HG03159 (cell line): ENCODE data around the gene CBX5.
"Not testable (repeated sequence)": the region's sequence is repeated elsewhere in the genome, so short reads cannot be mapped to it uniquely, and the experiment has no call there.

Experiments used
- ATAC-seq: cut with Tn5 transposase; IDR thresholded peaks from one replicate; pipeline ENCODE4 v1.9.1; 2021; ENCODE audit warnings: mild to moderate bottlenecking, moderate library complexity; ENCODE audit not compliant: unreplicated experiment

The CBX5 gene

DNA sequence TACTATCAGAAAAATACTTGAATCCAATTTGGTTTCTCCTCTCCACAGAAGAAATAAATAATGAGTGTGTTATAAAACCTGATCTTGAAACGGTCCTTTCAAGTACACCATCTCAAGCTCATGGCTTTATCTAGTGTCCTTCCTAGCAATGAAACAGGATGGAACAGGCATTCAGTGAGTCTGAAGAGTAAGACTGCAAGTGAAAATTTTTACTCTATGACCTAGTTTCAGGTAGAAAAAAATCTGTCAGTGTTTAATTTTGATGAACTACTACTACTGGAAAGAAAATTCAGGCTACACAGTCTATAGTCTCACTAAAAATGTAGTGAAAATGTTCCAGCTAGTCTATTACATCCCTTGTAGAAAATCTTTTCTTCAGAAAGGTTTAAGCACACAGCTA lies 7.7 kb downstream of the CBX5 start:
- ATAC-seq = no peak

DNA sequence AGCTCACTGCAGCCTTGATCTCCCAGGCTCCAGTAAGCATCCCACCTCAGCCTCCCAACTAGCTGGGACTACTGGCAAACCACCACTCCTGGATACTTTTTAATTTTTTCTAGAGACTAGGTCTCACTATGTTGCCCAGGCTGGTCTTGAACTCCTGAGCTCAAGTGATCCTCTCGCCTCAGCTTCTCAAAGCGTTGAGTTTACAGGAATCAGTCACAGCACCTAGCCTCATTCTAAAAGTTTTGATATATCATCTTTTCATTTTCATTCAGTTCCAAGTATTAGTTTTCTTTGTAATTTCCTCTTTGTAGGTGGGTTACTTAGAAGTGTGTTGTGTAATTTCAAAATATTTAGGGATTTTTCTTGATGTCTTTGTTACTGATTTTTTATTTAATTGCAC lies 9.6 kb downstream of the CBX5 start:
- ATAC-seq = no peak

DNA sequence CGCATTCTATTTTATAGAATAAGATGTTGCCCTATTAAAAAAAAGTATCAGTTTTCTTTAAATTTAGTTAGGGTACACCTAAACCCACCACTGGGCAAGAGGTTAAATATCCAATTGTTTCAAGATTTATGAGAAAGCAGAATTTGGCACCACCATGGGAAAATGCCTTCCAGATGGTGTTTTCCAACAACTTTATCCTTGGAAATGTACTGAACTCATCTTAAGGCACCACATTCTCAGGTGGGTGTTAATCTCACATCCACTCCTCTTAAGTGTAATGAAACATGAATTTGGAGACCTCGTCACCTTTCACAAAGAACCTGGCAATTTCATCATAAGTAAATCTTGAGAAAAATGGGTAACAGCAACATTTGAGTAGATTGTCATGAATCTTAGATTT lies 13.1 kb downstream of the CBX5 start:
- ATAC-seq = no peak

DNA sequence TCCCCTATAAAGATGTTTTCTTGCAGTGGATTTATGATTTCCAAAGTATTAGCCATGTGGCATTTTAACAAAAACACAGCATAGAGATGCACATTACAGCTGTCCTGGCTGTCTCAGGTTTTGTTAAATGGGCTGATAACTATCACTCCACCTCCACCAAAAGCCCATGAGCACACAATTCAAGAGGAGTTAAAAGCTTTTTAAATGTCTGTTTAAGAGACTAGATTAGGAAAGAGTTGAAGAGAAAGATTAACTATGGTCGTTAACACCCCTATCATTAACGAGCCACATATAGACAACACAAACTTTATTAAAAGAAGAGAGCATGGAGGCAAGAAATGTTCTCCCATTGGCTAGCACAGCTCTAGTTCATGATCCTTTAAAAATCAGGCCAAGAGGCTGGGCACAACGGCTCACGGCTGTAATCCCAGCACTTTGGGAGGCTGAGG lies 14.5 kb downstream of the CBX5 start:
- ATAC-seq = no peak

DNA sequence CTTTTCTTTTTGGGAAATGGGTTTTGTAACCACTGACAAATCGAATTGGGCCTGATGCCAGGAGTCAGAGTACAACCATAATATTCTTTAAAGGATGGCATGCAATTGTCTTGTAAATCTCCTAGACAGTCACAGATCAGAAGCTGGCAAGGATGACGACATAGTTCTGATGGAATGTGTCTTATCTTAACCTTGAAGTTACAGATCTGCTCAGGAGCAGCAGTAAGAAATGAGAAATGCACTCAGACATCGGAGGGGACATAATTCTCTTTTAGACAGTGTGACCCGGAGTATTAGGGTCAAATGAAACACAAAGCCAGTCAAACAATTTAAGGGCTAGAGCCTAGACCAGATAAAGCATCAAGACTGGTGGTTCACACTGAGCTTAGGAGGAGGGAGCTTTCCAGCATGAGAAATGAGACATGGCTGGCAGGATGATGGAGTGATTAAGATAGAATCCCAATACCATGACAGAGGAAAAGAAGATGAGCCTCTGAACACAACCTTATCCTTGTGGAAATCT lies 17.5 kb downstream of the CBX5 start:
- no peak for ATAC-seq

DNA sequence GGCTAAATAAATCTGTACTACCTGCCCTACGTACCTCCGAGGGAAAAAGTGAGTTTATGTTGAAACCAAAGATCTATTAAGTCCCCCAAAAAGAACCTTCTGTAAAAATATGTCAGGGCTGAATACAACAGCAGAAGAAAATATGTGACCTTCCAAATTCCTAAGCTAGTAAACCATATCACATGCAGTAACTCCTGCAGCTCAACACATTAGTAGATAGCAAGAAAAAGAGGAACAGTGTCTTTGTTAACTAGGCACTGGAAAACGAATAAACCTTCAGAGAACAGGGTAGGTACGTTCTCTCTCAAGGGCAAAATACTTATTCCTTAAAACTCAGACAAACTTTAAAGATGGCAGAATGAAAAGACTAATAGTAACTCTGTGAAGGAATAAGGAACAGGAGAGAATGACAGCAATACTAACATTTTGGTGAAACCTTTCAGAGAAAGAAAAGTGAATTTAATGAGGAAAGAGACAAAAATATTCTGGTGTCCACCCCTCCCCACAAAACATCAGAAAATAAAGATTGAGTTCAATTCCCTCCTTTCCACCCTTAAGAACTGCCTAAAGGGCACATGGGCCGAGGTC lies 18.0 kb downstream of the CBX5 start:
- no peak for ATAC-seq

DNA sequence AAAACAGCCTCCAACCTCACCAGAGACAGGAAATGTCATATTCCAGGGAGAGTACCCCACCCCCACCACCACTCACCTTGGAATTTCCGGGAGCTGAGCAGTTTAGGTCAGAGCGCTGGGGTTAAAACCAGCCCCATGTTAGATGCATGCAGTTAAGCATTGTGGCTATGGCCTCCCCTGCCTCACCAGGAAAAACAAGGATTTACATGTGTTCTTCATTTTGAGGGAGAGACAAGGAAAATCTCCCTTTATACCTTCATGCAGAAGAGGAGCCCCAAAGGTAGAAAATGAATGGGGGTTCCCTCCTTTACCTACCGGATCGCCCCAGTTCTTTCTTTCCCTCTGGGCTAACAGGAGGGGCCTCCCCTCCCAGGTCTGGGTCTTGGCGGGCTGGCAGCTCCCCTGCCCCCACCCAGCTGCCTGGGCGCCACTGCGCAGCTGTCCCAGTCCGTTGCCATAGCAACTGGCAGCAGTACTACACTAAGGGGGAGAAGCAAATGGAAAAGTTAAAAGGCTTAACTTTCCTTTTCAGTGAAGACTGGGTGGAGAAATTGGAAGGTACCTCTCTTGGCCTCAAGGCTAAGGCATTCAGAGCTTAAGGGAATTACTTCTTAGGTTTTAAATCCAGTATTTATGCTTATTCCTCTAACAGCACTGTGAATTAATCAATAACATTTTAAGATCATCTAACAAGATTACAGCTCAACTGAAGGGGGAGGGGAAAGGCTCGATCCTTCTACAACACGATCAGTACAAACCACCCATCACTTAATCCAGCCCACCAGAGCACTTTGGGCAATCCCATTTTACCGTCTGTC lies 20.5 kb downstream of the CBX5 start:
- peak; percentile 85 for ATAC-seq

DNA sequence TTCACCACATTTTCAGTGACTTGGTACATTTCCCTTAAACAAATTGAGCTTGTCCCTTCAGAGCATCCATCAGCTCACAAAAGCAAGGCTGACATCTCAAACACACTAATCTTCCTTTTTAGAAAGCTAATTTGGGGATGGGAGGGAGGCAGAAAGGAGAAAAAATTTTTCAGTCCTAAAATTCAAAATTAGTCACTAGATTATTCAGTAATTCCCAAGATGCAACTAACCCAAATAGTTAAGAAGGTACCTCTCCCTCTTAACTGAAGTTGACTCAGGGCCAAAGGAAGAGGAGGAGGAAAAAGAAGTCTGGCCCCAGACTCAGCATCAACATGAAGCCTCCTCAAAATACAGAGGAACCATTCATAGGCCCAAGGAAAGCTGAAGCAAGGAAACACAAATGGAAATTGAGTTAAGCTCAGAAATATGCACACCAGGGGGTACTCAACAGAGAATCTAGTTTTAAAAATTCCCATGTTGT lies 21.7 kb downstream of the CBX5 start:
- ATAC-seq = no peak

DNA sequence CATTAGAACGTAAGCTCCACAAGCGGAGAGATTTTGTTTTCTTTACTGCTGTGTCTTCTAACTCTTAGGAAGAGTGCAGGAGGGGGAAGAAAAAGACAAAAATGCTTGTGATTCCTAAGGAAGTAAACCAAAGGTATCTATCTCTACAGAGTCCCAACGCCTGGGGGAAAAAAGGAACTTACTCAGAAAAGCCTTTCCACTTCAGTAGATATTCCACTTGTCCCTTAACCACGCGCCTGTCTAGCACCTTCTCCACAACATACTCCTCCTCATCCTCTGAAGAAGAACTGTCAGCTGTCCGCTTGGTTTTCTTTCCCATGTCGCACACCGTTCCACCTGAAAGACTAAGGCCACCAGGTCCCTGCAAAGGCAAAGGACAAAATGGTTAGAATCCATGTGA lies 22.6 kb downstream of the CBX5 start:
- no peak for ATAC-seq

DNA sequence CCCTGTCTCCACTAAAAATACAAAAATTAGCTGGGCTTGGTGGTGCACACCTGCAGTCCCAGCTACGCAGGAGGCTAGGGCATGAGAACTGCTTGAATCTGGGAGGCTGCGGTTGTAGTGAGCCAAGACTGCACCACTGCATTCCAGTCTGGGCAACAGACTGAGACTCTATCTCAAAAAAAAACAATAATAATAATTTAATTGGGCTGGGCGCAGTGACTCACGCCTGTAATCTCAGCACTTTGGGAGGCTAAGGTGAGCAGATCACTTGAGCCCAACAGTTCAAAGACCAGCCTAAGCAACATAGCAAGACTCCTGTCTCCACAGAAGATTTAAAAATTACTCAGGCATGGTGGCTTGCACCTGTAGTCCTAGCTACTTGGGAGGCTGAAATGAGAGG lies 26.7 kb downstream of the CBX5 start:
- ATAC-seq = no peak

DNA sequence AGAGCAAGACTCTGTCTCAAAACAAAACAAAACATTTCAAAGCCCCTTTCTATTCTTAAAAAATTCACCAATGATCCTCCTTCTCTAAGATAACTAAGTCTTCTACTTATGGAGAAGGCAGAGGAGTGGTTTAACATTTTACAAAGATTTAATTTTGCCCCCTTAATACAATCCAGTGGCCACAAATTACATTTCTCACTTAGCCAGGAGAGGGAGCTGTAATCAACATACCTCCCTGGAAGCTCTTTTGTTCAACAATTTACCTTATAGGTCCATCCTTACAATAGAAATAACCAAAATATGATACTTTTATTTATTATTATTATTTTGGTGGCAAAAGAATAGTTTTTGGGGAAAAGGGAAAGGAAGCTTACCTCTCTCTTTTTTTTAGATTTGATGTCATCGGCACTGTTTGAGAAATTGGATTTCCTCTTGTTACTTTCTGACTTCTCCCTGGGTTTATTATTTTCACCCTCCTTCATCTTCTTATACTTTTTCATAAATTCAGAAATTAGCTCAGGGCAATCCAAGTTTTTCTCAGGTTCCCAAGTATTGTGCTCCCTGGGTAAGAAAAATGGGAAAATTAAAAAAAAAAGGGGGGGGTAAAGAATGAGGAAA lies 28.1 kb downstream of the CBX5 start:
- no peak for ATAC-seq

DNA sequence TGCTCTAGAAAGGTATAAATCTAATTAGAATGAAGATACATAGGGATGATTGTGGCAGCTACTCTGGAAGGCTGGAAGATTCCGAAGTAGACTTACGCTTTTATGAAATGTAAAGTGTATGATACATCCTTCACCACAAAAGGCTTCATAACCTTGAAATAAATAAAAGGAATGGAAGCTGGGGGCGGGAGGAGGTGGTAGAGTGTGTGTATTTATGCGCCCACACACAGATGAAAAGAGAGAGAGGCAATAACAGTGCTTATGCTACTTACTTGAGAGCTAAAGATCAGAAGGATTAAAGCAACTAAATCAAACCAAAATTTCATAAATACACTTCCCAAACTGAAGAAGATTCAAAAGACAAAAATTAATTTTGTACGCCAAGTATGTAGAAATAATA lies 30.4 kb downstream of the CBX5 start:
- no peak for ATAC-seq

DNA sequence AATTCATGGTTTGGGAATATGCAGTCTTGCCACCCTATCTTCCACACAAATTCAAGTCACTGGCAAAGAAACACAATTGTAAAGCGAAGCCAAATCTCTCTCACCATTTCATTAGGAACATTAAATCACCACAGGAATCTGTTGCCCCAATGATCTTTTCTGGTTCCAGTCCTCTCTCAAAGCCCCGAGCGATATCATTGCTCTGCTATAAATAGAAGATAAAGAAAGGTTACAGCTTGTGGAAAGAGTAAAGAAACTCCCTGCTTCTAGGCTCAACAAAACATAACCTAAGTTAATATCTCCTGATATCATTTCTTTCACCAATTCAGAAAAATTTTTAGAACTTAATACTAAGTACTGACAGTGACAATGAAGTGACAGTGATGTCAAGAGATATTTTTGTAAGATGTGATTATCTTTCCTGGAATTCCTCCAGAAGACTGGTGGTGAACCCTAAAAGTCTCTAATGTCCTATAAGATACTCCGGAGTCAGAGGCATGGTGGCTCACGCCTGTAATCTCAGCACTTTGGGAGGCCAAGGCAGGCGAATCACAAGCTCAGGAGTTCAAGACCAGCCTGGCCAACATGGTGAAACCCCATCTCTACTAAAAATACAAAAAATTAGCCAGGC lies 33.8 kb downstream of the CBX5 start:
- ATAC-seq = no peak

DNA sequence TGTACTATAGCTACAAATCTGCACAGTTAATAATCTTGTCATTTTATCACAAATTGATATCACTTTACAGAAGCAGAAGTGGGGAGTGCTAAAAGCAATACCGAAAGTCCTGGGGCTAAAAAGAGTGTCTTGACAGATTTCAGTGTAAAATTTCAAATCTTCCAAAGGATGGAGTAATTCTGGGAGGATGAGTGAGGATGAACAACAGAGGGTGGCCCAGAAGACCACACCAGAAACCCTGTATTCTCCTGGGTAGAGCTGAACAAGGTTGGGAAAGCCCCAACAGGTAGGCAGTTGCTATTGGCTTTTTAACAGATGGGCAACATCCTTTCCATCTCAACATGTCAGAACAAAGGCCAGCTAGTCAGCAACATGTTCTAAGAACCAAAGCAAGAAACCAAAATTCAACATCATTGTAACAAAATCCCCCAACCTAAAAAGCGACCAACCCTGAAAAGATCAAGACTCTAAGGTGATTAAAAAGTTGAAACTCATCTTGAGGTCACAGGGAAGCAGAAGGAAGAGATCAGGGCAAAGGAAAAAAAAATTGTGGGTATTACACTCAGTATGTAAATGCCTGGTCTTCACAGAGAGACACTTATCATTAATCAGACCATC lies 38.8 kb downstream of the CBX5 start:
- ATAC-seq = no peak

DNA sequence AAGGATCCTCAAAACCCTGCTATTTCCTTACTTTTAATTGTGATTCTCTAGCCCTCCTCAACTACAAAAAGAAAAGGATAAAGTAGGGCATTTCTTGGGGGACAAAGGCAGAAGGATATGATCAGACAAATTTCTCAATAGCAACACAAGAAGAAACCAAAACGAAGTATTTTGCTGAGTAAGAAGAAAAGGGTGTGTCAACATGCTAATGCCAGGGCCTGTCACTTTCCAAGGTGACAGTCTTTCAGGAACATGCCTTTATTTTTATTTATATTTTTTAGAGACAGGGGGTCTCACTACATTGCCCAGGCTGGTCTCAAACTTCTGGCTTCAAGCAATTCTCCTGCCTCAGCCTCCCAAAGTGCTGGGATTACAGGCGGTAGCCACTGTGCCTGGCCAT lies 39.8 kb downstream of the CBX5 start:
- ATAC-seq = no peak

DNA sequence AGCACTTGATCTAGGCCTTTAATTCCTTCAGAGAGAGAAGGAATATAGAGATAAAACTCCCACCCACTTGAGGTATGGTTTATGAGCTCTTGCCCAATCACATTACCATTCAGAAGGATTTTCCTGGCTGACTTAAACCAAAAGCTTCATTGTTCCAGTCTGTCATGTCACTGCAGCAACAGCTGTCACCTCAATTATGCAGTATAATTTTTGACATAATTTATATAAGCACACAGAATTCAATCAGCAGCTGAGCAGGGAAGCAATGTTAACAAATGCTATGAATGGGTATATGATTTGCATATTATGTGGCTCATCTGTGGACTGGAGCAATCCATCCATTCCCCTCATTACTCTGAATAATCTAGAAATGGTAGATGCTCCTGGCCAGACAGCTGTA lies 40.3 kb downstream of the CBX5 start:
- no peak for ATAC-seq

DNA sequence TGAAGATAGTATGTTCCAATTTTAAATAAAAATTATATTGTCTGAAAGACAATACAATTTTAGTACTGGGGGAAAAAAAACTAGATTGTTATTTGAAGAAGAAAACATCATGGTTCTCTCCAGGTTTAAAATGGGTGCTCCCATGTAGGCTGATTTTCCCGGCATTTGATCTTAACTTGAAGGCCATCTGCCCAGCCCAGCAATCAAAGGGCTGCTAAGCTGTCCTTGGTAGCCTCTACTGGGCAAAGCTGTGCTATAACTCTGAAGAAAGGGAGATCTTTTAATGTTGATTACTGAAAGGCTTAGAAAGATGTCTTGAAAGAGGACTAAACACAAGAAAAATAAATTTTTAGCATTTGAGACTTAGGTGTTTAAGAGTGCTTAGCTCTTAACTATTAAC lies 41.4 kb downstream of the CBX5 start:
- no peak for ATAC-seq

DNA sequence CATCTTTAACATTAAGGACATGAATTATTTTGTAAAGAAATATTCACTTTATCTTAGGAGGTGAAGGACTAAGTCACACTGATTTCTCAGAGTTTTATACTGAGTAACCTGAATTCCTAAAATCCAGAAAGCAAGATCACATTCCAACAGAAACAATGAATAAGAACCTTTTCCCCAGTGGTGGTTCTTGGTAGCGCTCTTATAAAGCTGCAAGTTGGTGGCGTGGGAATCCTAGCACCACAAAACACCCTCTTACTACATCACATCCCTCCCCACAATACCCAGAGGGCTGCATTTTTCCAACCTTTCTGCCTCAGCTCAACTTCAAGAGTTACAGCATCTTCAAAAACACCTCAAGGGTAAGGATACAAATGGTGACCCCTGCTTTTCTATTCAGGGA lies 47.1 kb downstream of the CBX5 start:
- no peak for ATAC-seq

DNA sequence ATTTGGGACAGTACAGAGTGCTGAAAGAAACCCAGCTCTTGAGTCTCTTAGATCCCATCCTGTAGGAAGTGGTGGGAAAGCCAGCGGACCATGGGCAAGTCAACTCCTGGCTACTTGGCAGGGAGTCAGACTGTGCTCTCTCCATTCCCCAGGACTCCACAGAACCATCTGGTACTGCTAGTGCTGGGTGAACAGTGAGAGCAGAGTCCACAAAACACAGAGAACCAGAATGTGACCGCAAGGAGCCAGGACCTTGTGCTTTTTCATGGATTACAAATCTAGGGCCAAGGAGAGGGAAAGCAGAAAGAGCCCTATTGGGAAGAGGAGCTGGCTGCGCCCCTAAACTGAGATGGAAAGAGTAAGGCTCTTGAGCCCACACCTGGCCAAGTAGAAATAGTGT lies 48.7 kb downstream of the CBX5 start:
- not testable (repeated sequence) for ATAC-seq

DNA sequence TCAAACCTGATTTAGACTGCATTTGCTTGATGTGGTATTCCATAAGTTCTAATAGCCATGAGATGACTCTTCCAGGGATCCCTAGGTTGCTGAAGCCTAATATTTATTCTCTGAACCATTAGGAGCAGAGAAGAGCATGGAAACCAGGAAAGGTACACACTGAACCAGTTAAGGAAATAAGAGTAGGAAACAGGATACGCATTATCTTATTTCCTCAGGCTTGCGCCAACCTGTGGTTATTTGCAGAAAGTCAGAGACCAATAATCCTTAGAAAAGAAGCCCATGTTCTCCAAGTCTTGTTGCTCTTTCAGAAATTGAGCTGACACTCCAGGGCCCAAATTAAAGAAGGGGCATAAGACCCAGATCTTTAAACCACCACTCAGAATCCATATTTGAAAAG lies 49.4 kb downstream of the CBX5 start:
- no peak for ATAC-seq

DNA sequence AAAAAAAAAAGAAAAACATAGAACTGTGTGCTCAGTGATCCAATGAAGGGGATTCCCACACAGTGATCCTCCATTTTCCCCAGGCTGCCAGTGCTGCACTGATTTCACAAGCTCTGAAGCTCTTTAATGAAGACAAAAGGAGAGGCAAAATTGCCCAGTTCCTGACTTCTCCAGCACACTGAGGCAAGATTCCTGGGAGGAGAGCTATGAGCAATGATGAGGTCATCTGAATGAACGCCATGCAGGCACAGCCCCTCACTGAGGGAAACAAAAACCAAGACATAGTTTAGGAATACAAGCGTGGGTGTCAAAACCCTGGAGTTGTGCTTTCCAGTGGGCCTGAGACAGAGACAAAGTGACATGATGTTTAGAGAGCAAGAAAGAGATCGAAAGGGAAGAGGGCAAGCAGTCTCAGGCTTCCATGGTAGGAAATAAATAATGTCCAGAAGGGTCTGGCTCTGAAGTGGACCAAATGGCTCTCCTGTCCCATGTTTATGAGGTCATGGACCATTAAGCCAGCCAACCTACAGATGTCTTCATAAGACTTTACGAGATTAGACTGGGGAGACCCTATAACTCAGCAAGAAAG lies 50.2 kb downstream of the CBX5 start:
- ATAC-seq = no peak
